Central memory CD8-positive, alpha-beta T cell (primary cell): ENCODE results near the gene BCAS4.
"Not testable (repeated sequence)": the region's sequence is repeated elsewhere in the genome, so short reads cannot be mapped to it uniquely, and the experiment has no call there.

Experiments
- ATAC-seq: fragments of 150-1000 bp; cut with Tn5 transposase; replicated peaks from 2 replicates; pipeline ENCODE4 v1.10.0; 2022; ENCODE audit warnings: mild to moderate bottlenecking, moderate FRiP score, moderate number of reproducible peaks; ENCODE audit not compliant: poor library complexity, severe bottlenecking; ENCODE audit errors: extremely low read depth
- DNase-seq, 2 donors: peaks; one replicate each; pipeline ENCODE4 v3.0.0; 2021; ENCODE audit warnings: low spot score in 2 of 2
- H3K27ac Mint-ChIP-seq: one replicate; pipeline ENCODE4 v1.8.0; 2022; ENCODE audit warnings: low read depth, mild to moderate bottlenecking, moderate library complexity, mixed read lengths
- H3K27me3 Mint-ChIP-seq: one replicate; pipeline ENCODE4 v1.8.0; 2022; ENCODE audit warnings: mixed read lengths
- H3K36me3 Mint-ChIP-seq: one replicate; pipeline ENCODE4 v1.8.0; 2022; ENCODE audit warnings: mild to moderate bottlenecking, moderate library complexity, mixed read lengths; ENCODE audit not compliant: insufficient read depth
- H3K4me1 Mint-ChIP-seq: one replicate; pipeline ENCODE4 v1.8.0; 2022; ENCODE audit warnings: mixed read lengths
- H3K4me3 Mint-ChIP-seq: one replicate; pipeline ENCODE4 v1.8.0; 2022; ENCODE audit warnings: mild to moderate bottlenecking, moderate library complexity, mixed read lengths
- H3K9me3 Mint-ChIP-seq: one replicate; pipeline ENCODE4 v1.8.0; 2022; ENCODE audit warnings: mixed read lengths

The BCAS4 gene

GRCh38 chr20:50777373-50777772 is 17.5 kb upstream of the BCAS4 start:
- no peaks in the 10 kb centered on the region for H3K36me3 Mint-ChIP-seq
- no peak overlapping the region for H3K27ac Mint-ChIP-seq
- no peaks in the 10 kb centered on the region for H3K9me3 Mint-ChIP-seq
- ATAC-seq = no peak
- no peak for DNase-seq
- peaks cover 32% of the 10 kb centered on the region for H3K27me3 Mint-ChIP-seq
- H3K4me1 Mint-ChIP-seq = no peaks in the 10 kb centered on the region
- H3K4me3 Mint-ChIP-seq = no peak overlapping the region

- H3K4me1 Mint-ChIP-seq, H3K36me3 Mint-ChIP-seq, H3K4me3 Mint-ChIP-seq, DNase-seq, ATAC-seq, H3K27ac Mint-ChIP-seq, H3K9me3 Mint-ChIP-seq: not testable (repeated sequence)
- H3K27me3 Mint-ChIP-seq = peaks cover 32% of the 10 kb centered on the region
Observed at GRCh38 chr20:50778994-50779393, 15.9 kb upstream of the BCAS4 start.

- ATAC-seq (no peak), DNase-seq (no peak)
- H3K36me3 Mint-ChIP-seq = no peaks in the 10 kb centered on the region
- H3K27me3 Mint-ChIP-seq = peaks cover 27% of the 10 kb centered on the region
- no peaks in the 10 kb centered on the region for H3K9me3 Mint-ChIP-seq
- no peaks in the 10 kb centered on the region for H3K4me1 Mint-ChIP-seq
- H3K4me3 Mint-ChIP-seq = no peak overlapping the region
- H3K27ac Mint-ChIP-seq = no peak overlapping the region
Observed at GRCh38 chr20:50783390-50783789, 11.5 kb upstream of the BCAS4 start.

GRCh38 chr20:50783903-50784302 is 11.0 kb upstream of the BCAS4 start:
- Mint-ChIP-seq H3K4me3 (no peak overlapping the region), H3K36me3 (no peaks in the 10 kb centered on the region), H3K27ac (no peak overlapping the region), H3K4me1 (no peaks in the 10 kb centered on the region), H3K27me3 (peaks cover 26% of the 10 kb centered on the region), H3K9me3 (no peaks in the 10 kb centered on the region)
- DNase-seq = no peak
- ATAC-seq = no peak

- Mint-ChIP-seq H3K9me3 (no peaks in the 10 kb centered on the region), H3K27me3 (peaks cover 21% of the 10 kb centered on the region), H3K27ac (no peak overlapping the region), H3K4me1 (no peaks in the 10 kb centered on the region), H3K36me3 (no peaks in the 10 kb centered on the region), H3K4me3 (no peak overlapping the region)
- DNase-seq = no peak
- no peak for ATAC-seq
Observed at GRCh38 chr20:50784464-50784863, 10.4 kb upstream of the BCAS4 start.

GRCh38 chr20:50786703-50787102 is 8.2 kb upstream of the BCAS4 start:
- no peak for DNase-seq
- H3K4me3 Mint-ChIP-seq = no peak overlapping the region
- no peaks in the 10 kb centered on the region for H3K4me1 Mint-ChIP-seq
- H3K27me3 Mint-ChIP-seq = peaks cover 9% of the 10 kb centered on the region
- ATAC-seq = no peak
- H3K9me3 Mint-ChIP-seq = no peaks in the 10 kb centered on the region
- peak overlapping the region; percentile 71 for H3K27ac Mint-ChIP-seq
- no peaks in the 10 kb centered on the region for H3K36me3 Mint-ChIP-seq

GRCh38 chr20:50787181-50787580 is 7.7 kb upstream of the BCAS4 start:
- Mint-ChIP-seq H3K9me3 (no peaks in the 10 kb centered on the region), H3K27ac (peak overlapping the region; percentile 71), H3K4me1 (no peaks in the 10 kb centered on the region), H3K4me3 (no peak overlapping the region), H3K36me3 (no peaks in the 10 kb centered on the region), H3K27me3 (peaks cover 9% of the 10 kb centered on the region)
- DNase-seq (no peak), ATAC-seq (no peak)

- Mint-ChIP-seq H3K9me3 (no peaks in the 10 kb centered on the region), H3K36me3 (no peaks in the 10 kb centered on the region), H3K27me3 (peaks cover 9% of the 10 kb centered on the region), H3K4me3 (no peak overlapping the region), H3K27ac (no peak overlapping the region), H3K4me1 (no peaks in the 10 kb centered on the region)
- no peak for ATAC-seq
- DNase-seq = no peak
Observed at GRCh38 chr20:50788045-50788991, 6.5 kb upstream of the BCAS4 start.

GRCh38 chr20:50789968-50790650 is 4.8 kb upstream of the BCAS4 start:
- H3K9me3 Mint-ChIP-seq = no peaks in the 10 kb centered on the region
- ATAC-seq (no peak), DNase-seq (no peak)
- H3K27me3 Mint-ChIP-seq = no peaks in the 10 kb centered on the region
- H3K4me3 Mint-ChIP-seq = peak overlapping the region; percentile 18
- no peaks in the 10 kb centered on the region for H3K36me3 Mint-ChIP-seq
- H3K4me1 Mint-ChIP-seq = no peaks in the 10 kb centered on the region
- H3K27ac Mint-ChIP-seq = no peak overlapping the region

GRCh38 chr20:50790651-50791277 is 4.1 kb upstream of the BCAS4 start:
- Mint-ChIP-seq H3K4me3 (no peak overlapping the region), H3K36me3 (peaks cover 2% of the 10 kb centered on the region), H3K4me1 (peaks cover 3% of the 10 kb centered on the region), H3K27me3 (no peaks in the 10 kb centered on the region), H3K9me3 (no peaks in the 10 kb centered on the region), H3K27ac (no peak overlapping the region)
- peak; percentile 45 for ATAC-seq
- peak; percentile 47 to 60 for DNase-seq

GRCh38 chr20:50792708-50793574 is 1.9 kb upstream of the BCAS4 start:
- no peak overlapping the region for H3K27ac Mint-ChIP-seq
- H3K4me1 Mint-ChIP-seq = peaks cover 5% of the 10 kb centered on the region
- DNase-seq (no peak), ATAC-seq (no peak)
- peaks cover 4% of the 10 kb centered on the region for H3K36me3 Mint-ChIP-seq
- H3K27me3 Mint-ChIP-seq = no peaks in the 10 kb centered on the region
- no peaks in the 10 kb centered on the region for H3K9me3 Mint-ChIP-seq
- H3K4me3 Mint-ChIP-seq = peak overlapping the region; percentile 38

GRCh38 chr20:50793575-50794016 is 1.3 kb upstream of the BCAS4 start:
- H3K27ac Mint-ChIP-seq, H3K27me3 Mint-ChIP-seq, H3K4me1 Mint-ChIP-seq, ATAC-seq, H3K36me3 Mint-ChIP-seq, H3K9me3 Mint-ChIP-seq, DNase-seq: not testable (repeated sequence)
- H3K4me3 Mint-ChIP-seq = peak overlapping the region; percentile 79
